NCI-H2081 (cell line): ENCODE results near the gene ZNF334.

Experiments
- DNase-seq, 2 experiments: peaks; one replicate each; lab custom pipeline; 2025; lab: John Stamatoyannopoulos, UW

Gene ZNF334

DNA sequence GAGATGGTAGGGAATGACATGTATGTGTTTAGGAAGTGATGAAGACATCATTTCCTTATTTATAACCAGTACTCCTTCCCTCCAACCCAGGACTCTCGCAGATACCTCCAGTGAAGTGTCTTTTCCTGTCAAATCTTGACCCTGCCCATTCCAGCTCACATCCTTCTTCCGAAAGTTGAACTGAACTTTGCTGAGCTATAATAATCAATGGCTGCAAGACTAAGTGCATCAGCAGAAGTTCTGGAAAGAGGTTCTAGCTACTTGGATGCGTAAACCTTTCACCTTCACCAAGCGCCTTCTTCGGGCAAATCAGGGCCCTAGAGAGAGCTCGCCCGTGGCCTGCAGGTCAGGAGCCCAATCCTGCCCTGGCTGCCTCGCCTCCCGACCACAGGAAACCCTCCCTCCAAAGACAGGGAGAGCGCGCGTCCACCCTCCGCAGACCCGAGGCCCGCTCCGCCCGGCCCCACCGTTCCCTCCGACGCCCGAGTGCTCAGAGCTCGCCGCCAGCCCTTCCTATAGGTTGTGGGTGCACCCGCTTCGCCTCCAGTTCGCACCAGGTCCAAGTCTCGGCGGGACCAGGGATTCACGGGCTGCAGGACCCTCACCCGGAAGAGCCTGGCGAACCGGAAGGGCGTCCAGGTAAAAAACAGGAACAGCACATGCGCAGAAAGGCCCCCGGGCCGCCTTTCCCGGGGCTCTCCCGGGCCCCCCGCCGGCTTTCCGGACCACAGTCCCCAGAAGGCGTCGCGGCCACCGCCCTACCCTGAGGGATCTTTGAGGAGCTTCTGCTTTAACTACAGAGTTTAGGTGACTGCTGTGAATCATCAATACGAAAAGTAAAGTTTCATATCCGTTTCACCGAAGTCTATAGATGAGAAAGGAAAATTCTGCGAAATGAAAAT lies at the start of gene ZNF334:
ZNF334 (minus strand) TSS at position 617 of the 902 bp plus-strand sequence. CDS start 1,457 bp downstream, outside the sequence.
- DNase-seq: peak; percentile 83 to 87

DNA sequence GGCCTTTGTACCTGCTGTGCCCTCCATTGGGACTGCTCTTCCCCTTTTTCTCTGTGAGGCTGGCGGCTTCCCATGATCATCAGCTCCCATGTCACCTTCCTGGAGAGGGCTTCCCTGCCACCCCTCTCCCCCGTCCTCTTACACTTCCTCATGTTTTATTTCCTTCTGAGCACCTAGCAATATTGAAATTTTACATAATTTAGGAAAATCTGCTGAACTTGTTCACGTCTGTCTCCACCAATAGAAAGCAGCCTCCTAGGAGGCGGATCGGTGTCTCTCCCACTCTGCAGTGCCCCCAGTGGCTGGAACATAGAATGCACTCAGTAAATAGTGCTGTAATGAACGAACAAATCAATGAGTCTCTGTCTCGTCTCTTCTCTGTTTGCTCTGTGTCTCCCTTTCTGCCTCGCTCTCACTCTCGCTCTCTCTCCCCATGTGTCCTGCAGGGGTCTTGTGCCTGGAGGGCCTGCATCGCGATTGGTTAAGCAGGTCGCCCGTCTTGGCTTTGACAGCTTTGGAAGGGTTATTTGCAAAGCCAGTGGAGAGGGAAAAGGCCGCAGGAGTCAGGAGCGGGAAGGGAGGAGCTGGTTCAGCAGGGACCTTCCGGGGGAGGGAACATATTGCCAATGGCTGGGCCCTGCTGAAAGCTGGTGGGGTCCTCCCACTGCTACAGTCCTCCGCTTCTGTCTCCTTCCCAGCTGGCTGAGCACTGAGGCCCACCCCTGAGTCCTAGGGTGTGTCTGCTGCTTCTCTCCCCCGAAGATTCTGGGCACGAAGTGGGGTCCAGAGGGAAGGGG lies 49.2 kb upstream of the ZNF334 start:
- peak; percentile 11 to 19 for DNase-seq

DNA sequence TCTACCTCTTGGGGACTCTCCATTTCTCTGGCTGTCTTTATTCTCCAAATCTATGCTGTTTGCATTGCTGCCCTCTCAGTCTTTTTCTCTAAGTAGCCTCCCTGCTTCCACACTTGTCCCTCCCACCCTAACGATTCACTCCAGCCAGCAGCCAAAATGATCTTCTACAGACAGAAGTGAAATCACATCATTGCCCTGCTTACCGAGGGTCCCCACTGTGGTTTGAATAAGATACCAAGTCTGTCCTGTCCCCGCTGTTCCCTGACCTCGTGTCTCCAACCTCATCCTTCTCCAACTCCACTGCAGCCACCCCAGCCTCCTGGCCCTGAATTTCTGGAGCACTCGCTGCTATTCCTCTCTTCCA lies 48.6 kb upstream of the ZNF334 start:
- DNase-seq: no peak

DNA sequence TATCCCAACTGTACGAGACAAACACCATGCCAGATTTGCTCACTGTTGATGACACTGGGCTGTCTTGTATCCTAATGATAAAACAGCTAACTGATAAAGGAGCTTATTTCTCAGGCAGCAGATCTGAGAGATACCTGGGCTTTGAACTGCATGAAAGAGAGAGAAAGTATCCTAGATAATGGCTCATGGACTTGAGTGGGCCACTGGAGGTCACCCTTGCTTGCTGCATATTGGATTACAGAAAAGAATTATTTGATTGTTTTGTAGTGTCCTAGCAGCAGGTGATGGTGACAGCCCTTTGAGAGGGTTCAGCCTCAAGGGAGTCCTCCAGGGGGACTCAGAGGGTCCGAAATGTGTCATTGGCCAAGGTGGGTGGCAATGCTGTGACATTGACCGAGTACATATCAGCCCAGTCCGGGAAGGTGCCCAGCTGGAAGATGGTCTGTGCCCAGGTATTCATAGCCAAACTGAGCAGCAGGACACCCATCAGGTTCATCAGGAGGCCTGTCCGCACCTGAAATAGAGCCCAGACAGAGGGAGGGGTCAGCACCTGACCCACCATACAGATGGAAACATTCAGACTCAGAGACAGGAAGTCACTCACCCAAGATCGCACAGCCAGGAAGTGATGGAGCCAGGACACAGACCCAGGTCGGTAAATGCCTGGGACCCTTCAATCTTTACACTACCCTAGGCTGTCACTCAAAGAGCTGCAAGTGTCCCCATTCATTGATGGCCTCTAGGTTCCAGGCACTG lies 46.5 kb upstream of the ZNF334 start:
- DNase-seq: no peak

DNA sequence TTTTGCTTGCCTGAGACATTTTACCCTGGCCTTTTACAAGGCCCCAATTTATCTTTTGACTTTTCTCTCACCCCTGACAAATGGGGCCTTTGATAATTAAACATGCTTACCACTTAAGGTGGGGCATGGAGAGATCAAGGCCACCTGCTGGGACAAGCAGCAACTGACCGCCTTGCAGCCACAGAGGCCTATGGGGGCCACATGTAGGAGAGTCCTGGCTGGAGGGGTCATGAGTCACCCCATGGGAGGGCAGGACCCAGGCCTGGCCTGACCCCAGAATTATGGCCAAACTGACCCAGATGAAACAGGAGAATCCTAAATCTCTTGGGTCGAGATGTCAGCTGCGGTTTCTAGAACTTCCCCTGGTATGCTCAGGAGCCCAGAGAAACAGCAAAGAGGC lies 45.6 kb upstream of the ZNF334 start:
- DNase-seq: no peak

DNA sequence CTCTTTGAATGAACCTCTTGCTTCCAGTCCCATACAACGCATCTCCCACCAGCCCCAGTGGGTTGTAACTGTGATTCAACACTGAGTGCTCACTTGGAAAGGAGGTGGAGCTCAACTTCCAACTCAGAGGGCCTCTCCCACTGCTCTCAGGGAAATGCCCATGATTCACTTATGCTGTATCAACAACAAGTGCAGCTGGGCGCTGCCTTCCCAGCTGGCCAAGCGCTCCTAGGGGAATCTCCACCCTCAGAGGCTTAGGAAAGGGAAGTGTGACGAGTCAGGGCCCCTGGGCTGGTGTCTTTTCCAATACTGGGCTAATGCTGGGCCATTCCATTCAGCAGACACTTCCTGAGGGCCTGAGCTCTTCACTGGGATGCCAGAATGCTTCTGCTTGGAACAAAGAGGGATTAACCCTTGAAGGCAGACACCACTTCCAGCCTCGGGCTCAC lies 45.2 kb upstream of the ZNF334 start:
- no peak for DNase-seq

DNA sequence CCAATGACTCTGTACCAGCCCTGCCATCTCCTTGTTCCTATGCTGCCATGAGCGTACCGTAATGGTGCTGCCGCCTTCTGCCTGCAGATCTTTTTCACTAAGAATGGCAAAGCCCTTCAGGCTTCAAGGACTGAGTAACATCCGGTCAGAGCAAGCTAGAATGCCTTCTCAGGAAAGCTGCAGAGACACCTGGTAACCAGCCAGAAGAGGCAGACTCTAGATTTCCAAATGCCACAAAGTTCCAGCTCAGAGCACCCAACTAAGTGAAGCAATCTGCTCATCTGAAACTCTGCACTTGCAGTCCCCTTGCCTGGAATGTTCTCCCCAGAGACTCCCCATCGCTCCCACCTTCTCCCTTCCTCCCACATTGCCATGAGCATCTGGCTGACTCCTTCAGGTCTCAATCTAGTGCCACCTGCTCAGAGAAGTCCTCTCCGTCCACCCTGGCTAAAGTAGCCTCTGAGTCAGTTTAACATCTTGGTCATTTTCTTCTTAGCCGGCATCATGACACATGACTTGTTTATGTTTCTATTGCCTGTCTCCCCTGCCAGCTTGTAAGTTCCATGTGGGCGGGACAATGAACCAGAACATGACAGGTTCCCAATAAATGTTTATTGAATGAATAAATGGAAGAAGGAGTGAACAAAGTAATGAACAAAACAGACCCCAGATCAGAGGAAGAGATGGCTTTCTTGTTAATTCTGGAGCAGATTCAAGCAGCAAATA lies 44.0 kb upstream of the ZNF334 start:
- no peak for DNase-seq

DNA sequence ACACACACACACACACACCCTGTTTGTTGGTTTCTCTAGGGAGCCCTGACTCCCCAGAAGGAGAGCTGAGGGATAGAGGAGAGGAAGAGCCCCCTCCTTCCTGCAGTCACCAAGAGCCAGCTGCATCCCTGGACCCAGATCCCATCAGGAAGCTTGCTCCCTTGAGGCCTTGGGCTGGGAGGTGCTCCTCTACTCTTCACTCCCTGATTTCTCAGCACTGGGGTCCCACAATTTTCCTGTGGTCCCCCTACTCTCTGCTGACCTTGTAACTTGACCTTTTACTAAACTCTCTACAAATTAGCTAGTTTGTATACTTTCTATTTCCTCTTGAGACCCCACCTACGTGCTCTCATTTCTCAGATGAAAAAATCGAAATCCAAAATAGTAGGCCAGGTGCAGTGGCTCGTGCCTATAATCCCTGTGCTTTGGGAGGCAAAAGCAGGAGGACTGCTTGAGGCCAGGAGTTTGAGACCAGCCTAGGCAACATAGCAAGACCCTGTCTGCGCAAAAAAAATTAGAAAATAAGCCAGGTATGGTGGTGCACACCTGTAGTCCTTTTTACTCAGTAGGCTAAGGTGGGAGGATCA lies 42.1 kb upstream of the ZNF334 start:
- no peak for DNase-seq

DNA sequence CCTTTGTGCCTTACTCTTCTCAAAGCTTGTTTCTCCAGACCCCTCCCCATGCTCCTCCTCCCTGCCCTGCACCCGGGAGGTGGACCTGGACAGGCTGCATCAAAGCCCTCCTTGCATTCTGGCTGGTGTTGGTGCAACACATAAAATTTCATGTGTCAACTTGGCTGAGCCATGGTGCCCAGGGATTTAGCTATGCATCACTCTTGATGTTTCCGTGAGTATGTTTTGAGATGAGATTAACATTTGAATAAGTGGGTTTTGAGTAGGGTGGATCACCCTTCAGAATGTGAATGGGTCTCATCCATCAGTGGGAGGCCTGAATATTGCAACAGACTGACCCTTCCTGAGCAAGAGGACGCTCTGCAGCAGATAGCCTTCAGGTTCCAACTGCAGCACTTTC lies 41.5 kb upstream of the ZNF334 start:
- no peak for DNase-seq

DNA sequence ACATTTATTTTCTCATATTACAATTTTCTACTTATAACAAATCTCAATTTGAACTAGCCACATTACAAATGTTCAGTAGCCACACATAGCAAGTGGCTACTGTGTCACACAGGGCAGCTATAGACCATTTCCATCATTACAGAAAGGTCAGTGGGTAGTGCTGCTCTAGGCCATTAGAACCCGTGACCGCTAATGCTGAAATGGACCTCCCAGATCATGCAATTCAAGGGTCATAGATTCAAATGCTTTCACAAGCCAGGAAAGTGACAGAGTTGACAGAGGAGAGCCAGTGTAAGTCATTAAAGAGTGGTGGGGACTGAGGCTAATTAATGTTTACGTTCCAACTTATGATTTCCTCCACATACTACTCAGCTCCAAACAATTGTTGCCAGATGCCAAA lies 40.6 kb upstream of the ZNF334 start:
- DNase-seq: no peak

DNA sequence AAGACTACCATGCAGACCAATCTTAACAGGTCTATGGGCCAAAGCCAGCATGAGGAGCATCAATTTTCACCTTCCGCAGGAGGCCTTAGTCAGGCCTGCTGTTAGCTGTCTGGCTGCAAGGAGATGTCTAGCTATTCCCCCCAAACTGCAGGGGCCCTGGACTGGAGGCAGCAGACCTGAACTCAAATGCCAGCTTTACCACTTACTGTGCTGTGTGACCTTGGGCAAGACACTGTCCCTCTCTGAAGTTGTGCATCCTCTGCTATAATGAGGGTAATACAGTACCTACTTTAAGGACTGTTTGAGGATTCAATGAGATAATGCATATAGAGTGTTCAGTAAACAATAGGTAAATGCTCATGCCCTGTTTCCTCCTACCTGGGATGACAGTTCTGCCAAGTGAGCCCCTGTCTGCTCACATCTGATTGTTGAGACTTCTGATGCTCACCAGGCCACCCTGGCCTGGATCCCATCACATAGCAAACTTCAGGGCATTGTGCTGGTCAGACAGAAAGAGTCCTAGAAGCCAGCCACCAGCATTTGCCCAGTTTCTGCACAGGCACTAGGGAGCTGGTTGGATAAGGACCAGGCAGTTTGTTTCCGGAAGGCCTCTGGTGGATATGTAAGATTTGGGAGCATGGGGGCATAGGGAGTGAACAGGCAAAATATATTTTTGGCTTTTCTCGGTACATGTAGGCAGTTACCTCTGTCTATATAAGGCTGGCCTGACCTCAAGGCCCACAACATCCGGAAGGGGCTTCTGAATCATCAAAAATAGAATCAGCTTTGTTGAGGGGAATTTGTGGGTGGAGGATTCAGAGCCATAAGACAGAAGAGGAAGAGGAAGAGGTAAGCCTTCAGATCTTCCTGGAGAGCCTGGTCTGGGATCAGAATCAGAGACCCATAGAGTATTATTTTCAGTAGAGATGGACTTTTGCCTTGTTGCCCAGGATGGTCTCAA lies 39.4 kb upstream of the ZNF334 start:
- no peak for DNase-seq

DNA sequence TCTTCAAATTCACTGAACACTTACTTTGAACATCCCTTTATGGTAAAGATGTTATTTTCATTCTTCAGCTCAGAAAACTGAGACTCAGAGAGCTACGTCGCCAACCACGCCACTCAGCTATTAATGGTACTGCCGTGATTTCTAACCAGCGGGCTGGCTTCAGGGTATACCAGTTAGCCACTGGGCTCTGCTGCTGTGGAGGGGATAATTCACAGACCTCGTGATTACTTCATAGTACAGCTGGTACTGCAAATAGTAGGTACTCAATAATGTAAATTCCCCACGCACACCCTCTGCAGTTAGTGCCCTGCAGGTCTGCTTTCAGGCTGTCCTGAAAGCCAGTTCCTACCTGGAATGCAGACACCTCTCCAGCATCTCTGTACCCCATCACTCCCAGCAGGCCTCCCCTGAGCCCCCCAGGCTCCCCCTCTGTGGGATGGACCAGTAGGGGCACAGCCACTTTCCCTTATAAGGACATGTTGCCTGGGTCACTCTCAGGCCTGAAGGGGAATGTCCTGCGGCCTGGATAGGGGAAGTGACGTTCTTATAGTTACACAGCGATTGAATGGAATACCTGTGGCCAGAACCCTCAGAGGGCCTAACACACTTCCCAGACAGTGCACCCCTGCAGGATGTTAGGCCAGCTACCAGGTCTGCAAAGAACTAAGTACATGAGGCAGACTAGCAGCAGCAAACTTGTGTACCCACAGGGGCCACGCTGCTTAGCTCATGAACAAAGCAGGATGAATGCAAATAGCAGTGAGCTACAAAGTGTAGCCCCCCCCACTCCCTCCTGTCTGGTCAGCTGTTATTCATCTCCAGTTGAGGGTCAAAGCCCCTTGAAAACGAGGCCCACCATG lies 38.4 kb upstream of the ZNF334 start:
- DNase-seq: no peak

DNA sequence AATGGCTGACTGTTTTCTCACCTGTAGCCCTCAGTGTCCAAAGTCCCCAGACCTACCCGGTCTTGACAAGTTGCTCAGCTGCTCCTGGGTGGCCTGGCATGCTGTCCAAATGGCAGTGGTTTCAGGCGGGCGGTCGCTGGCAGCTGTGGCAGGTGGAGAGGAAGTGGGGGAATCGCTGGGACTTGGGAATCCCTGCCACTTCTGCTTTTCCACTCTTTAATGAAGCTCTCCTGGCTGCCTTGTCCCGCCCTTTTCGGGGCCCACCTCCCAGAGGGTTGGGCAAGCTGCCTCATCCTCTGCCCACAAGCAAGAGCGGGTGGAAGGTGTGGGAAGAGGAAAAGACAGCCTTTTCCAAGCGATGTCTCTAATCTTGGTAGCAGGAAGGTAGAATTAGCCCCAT lies 37.1 kb upstream of the ZNF334 start, which contains the start of gene OCSTAMP:
OCSTAMP (minus strand) TSS at position 194 of the 400 bp plus-strand sequence; CDS start at position 100, 94 bp downstream.
- DNase-seq: no peak

DNA sequence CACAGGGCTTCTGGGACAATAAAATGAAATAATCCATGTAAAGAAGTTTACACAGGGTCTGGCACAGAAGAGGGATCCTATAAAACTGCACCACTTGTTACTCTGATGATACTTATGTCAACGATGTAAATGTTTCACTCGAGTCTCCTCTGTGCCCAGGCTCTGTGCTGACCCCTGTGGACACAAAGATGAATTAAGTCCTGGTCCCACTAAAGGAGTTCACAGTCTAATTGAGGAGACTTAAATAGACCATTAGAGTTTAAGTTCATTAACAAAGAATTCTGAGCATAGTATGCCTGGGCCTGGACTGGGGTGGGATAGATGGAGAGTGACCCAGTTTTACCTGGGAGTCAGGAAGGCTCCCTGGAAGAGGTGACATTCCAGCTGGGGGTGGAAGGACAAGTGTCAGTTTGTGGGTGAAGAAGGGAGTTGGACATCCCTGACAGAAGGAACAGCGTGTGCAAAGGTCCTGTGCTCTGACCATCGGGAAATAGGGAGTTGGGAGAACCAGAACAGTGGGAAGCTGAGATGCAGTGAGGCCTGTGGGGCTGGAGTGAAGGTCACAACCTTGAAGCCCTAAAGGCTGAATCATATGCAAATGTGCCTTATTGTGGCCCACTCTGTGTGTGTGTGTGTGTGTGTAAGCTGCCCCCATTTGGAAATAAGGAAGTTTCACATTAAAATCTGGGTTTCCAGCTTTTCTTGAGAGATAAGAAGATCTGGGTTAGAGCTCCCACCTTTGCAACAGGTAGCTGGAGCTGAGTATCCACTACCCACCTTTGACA lies 36.0 kb upstream of the ZNF334 start:
- no peak for DNase-seq

DNA sequence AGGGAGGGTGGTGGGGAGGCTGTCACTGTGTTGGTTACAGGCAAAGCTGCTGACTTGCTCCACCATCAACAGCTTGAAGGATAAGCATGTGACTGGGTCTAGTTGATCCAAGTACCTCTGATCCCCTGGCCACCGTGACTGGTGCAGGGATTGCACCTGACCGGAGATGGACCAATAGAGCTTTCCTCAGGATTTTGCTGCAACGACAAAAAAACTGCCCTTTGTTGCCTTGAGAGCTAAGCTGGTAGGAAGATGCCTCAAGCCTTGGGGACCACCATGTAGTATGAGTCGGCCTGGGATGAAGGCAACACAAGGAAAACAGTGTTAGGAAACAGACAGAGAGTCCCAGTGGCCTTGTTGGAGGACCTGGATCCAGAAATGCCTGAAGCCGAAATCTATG lies 35.3 kb upstream of the ZNF334 start:
- DNase-seq: no peak

DNA sequence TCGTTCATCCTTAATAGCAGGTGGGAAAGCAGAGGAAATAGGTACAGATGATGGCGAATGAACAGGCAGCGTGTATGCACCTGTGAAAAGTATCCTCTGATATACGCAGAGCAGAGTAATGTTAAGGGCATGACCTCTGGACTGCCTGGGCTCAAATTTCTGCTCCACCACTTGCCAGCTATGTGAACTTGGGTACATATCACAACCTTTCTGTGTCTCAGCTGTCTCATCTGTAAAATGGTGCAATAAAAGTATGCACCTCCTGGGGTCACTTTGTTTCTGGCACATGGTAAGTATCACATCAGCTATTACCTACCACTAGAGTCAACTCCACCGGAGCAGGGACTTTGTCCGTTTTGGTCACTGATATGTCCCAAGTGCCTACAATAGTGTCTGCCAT lies 34.6 kb upstream of the ZNF334 start:
- no peak for DNase-seq

DNA sequence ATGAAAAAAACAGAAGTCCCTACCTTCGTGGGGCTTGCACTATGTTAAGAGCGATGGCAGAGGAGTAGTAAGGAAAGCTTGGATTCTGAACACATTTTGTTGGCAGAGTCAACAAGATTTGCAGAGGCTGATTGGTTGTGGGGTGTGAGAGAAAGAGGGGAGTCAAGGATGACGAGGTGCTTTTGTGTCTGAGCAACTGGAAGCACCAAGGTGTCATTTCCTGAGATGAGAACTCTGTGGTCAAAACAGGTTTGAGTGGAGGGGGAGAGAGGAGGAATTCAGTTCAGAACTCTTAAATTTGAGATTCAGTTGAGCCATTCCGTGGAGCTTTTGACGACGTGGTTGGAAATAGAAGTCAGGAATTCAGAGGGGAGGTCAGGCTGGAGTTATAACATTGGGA lies 33.6 kb upstream of the ZNF334 start:
- no peak for DNase-seq

DNA sequence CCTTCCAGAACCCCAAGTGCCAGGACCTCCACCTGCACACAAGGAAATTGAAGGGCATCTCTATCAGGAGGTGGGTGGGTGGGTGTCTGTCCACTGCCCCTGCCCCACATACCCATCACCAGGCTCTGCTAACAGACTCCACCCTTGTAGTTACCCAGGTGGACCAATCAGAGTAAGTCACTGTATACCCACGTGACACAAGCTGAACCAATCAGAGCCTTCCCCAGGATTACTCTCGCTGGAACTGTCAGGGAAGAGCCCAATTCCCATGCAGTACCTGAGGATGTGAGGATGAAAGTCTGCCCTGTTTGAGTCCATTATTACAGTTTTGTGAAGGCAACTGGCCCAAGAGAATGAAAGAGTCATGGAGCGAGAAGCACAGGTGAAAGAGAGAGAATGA lies 32.9 kb upstream of the ZNF334 start:
- no peak for DNase-seq
